SK-N-DZ (cell line): Measurements from ENCODE around the gene SLX4IP.

Experiments used
- DNase-seq: peaks from one replicate; pipeline ENCODE4 v3.0.0-alpha.2; 2015; ENCODE audit warnings: low spot score

The SLX4IP gene

DNA sequence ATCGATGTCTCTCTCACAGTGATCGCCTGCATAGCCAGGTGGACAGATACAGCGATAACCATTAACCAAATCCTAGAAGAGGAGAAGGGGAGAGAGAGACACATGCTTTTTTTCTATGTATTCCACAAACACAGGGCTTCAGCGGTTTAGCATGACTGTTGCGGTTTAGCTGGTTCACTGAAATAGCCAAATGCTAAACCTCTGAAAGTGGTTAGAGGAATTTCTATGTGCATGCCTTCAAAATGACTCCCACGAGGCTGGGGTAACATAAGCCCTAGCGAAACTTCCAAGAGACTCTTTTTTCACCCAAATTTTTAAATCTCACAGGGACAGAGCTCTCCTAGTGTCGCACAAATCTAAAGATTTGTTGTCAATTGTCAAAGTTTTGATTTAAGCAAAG is 213.5 kb downstream of the SLX4IP start:
- no peak for DNase-seq

- no peak for DNase-seq
Observed at GRCh38 chr20:10649080-10649796, 214.1 kb downstream of the SLX4IP start.

- DNase-seq = no peak
Observed at GRCh38 chr20:10649797-10650160, 214.7 kb downstream of the SLX4IP start.

DNA sequence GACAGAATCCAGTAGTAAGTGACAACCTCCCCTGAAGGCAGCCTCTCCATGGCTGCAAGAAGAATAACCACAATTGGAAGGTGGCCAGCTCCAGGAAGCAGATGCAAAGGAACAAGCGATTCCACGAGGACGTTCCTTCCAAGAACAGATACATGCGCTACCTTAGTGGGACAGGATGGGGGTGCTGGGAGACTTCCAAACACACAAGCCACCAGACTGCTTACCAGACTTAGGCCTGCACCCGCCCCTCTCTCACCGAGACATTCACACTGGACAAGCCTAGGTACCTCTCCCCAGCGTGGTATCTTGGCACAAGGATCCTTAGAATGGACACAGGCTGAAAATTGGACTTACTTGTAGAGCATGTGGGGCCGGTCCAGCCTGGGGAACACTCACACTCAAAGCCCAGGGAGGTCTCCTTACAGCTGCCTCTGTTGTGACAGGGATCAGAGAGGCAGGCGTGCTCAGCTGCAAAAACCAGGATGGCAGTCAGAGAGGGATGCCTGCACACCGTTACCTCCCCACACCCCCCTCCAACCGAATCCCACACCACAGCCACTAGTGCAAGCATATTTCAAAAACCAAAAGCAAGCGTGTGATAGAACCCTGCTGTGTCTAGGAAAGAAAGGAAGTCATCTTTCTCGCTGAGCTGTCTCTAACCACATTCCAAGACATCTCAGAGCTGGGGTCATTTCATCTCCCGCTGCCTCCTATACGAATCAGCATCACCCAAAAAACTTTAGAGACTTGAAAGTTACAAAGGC is 216.3 kb downstream of the SLX4IP start:
- no peak for DNase-seq

- no peak for DNase-seq
Observed at GRCh38 chr20:10652185-10652584, 217.1 kb downstream of the SLX4IP start.

GRCh38 chr20:10652660-10653261 is 217.7 kb downstream of the SLX4IP start:
- no peak for DNase-seq

DNA sequence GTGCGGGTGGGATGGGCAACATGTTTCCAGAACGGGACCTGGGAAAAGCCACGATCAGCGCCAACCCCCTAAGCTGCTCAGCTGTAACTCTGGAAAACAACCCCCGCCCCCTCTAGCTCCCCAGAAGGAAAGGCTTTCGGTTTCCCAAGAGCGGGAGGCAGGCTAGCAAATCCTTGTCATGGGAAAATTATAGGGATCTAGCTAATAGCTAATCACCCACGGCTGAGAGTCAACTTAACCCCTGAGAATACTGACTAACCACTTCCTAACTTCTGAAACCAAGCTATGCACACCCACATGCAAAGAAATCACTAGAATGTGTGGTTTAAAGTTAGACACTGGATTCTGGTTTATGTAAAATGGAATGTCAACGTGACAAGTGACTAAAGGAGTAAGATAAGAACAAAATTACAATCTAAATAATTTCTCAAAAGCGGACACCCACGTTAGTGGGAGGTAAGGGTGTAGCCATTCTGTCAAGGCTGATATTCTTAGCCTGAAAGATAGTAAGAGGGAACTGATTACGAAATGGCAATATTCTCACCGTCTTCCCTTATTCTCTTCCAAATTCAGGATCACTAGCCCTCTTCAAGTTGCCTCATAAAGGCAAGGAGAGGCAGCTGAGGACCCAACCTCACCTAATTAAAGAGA is 218.6 kb downstream of the SLX4IP start:
- DNase-seq = no peak

- no peak for DNase-seq
Observed at GRCh38 chr20:10654250-10654610, 219.1 kb downstream of the SLX4IP start.

- DNase-seq = peak; percentile 91
Observed at GRCh38 chr20:10654630-10655029, 219.5 kb downstream of the SLX4IP start.

DNA sequence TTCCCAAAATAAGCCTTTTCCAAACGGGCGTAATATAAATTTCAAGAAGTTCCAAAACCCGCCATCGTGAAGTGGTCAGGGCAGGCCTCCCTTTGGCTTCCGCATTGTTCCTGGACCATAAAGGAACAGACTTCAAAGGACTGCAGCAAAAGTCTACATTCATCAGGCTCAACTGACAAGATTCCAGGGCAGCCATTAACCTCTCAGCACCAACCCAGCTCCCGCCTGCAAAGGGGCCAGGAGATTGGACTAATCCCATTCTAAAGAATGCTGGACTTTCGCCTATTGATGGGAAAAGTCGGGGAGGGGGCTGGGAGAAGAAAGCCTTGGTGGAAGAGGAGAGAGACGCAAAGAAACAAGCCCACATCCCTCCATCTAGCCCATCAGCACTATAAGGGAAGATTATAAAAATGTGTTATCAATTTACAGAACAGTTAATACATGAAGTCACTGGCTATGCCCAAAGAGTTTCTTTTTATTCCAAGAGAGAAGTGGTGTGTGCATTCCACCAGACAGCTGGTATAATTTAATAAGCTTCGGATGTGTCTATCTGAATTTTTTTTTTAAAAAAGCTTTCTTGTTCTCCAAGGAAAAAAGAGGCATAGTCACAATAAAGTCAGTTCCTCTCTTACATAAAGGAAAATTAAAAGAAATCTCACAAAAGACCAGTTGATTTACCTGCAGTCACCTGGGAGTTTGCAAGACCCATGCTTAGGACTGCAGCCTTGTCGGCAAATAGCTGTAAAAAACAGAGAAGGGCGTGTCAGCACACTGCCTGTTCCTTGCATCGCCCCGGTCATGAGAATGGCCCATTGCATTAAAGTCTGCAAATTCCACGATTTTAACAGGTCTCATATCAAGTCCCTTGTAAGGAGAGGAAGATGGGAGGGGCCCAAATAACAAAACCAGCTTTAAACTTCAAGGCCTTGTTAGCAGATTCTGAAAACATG is 220.9 kb downstream of the SLX4IP start:
- no peak for DNase-seq

GRCh38 chr20:10657453-10657852 is 222.3 kb downstream of the SLX4IP start:
- DNase-seq = no peak

GRCh38 chr20:10658051-10658823 is 223.1 kb downstream of the SLX4IP start:
- no peak for DNase-seq

GRCh38 chr20:10658876-10659632 is 223.9 kb downstream of the SLX4IP start:
- DNase-seq = no peak

DNA sequence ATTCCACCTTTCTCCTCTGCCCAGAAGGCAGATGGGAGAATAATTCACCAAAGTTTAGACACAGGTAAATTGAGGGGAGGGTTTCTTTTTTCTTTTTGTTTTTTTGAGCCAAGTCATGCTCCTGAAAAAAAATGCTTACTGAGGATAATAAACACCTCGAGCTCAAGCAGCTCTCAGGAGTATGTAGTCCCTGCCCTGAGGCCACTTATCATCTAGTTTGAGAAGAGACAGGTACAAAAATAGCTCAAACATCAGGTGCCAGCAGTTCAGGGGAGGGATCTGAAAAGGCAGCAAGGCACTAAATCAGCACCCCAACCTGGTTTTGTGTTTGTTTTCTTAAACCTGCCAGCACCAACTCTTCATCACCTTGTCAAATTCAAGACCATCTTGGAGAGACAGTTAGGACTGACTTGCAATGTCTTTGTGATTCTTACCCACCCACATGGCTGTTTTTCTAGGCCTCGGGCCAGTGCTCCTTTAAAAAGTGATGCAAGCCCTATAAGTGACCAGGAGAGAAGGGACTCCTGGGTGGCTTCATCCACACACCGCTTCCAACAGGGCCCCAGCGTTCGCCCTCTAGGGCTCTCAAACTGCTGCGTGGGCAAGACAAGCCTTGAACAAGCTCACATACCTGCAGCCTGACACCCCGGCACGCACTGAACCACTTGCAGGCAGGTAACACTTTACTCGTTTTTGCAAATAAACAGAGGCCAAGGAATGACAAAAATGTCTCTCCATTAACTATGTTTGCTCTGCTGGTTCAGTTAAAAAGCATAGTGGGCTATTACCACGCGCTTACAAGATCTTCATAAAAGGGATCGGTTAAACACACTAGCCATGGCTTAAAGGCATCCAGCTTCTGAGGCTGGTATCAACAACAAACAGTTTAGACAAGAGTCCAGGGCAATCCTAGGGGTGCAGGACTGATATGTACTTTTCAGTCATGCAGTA is 224.8 kb downstream of the SLX4IP start:
- DNase-seq = no peak

- DNase-seq = no peak
Observed at GRCh38 chr20:10660661-10661060, 225.6 kb downstream of the SLX4IP start.

- DNase-seq = no peak
Observed at GRCh38 chr20:10661261-10661660, 226.2 kb downstream of the SLX4IP start.

- DNase-seq = no peak
Observed at GRCh38 chr20:10662151-10662550, 227.0 kb downstream of the SLX4IP start.

GRCh38 chr20:10662661-10663458 is 227.8 kb downstream of the SLX4IP start:
- no peak for DNase-seq
